ENCODE measurements around the gene FLAD1. TPM values are rescaled to one million over a fixed set of nuclear protein-coding genes. Genes with fewer than 3 reads are reported as not detected.
A peak's percentile ranks its signal among the peaks of the same experiment; 100 is the strongest.

FLAD1 gene
- total RNA-seq, 1 experiment from 2014 or later: 72.8 TPM

- H3K4me3 ChIP-seq (ENCODE audit: low read depth in 2 of 2, low read length in 2 of 2): no peak overlapping the region
- in situ Hi-C loops (cut with HindIII; ENCODE audit: low pct_unique_long_range_greater_than_20kb, low sequenced_read_pairs): no loop called here
- intact Hi-C loops (cut with micrococcal nuclease; ENCODE audit: unreplicated experiment): no loop called here
- DNase-seq (ENCODE audit: low read depth, low spot score): no peak
- POLR2A ChIA-PET: interaction anchor here (0.6 kb wide), 1 partner anchor 66 kb away, joined by 3 read pairs; no protein-coding TSS in a partner anchor
- no peaks in the 10 kb centered on the region for H3K36me3 ChIP-seq (ENCODE audit: control insufficient read depth, insufficient read depth, low read length)
- BruUV-seq (replicated peaks): no TSS peak
- H3K27ac ChIP-seq (ENCODE audit: low read length): no peak overlapping the region
- no peak for ATAC-seq
- TF ChIP-seq, protein P1, sequence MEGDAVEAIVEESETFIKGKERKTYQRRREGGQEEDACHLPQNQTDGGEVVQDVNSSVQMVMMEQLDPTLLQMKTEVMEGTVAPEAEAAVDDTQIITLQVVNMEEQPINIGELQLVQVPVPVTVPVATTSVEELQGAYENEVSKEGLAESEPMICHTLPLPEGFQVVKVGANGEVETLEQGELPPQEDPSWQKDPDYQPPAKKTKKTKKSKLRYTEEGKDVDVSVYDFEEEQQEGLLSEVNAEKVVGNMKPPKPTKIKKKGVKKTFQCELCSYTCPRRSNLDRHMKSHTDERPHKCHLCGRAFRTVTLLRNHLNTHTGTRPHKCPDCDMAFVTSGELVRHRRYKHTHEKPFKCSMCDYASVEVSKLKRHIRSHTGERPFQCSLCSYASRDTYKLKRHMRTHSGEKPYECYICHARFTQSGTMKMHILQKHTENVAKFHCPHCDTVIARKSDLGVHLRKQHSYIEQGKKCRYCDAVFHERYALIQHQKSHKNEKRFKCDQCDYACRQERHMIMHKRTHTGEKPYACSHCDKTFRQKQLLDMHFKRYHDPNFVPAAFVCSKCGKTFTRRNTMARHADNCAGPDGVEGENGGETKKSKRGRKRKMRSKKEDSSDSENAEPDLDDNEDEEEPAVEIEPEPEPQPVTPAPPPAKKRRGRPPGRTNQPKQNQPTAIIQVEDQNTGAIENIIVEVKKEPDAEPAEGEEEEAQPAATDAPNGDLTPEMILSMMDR (IDR thresholded peaks at IDR 0.05): no peak
- TF ChIP-seq REST (IDR thresholded peaks at IDR 0.05; ENCODE audit: insufficient read depth in 1 of 2, low read depth in 2 of 2, low read length in 1 of 2): no peak
- TF ChIP-seq SIN3A (IDR thresholded peaks at IDR 0.05; ENCODE audit: borderline replicate concordance, insufficient read depth, low read depth, low read length): no peak
- TF ChIP-seq POLR2AphosphoS5 (IDR thresholded peaks at IDR 0.05; ENCODE audit: low read depth, low read length): no peak
- no peak for TF ChIP-seq TCF7L2 (IDR thresholded peaks at IDR 0.05; ENCODE audit: low read depth, low read length)
- CTCF ChIA-PET: interaction anchor here (0.6 to 1.7 kb wide), 5 partner anchors 22 to 385 kb away, joined by 3 to 9 read pairs (median 3); no protein-coding TSS in a partner anchor
- H3K27me3 ChIP-seq (ENCODE audit: control insufficient read depth, insufficient read depth, low read length): no peaks in the 10 kb centered on the region
- peaks cover 6% of the 10 kb centered on the region; the same call in 1 of the 2 replicates for H3K4me1 ChIP-seq (ENCODE audit: control insufficient read depth, insufficient read depth, low read length)
- H3K9me3 ChIP-seq (ENCODE audit: control insufficient read depth, insufficient read depth, low read depth, low read length): no peaks in the 10 kb centered on the region
Observed at GRCh38 chr1:154944401-154945159, 38.6 kb upstream of the FLAD1 start.

DNA sequence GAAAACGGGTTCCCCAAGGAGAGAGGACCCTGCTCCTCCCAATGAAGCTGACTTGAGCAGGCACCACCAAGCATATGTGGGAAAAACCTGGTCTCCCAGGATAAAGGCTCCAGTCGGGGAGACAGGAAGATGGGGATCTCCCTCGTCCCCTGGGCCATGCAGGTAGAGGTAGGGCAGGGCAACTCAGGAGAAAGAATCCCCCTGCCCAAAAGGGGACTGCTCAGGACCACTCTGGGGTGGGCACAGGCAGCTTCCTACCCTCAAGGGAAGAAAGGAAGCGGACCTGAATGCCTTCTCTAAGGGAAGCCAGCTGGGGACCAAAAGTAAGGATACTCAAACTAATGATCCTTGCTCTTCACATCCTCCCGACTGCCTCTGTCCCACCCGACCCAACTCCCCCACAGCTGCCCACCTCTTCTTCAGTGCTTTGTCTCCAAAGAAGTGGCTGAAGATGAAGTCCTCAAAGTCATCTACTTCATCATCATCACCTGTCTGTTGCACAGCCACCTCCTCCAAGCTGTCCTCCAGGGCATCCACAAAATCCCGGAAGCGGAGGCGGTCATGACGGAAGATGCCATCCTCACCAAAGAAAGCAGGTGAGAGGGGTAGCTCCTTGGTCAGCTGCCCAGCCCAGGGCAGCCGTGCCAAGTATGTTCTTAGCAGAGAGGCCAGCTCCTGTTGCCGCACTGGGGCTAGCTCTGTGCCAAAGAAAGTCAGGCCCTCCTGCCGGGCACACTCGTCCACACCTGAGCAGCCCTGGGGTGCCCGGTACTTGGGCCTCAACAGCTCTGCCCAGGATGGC lies 37.8 kb upstream of the FLAD1 start:
- TSS peak; percentile 93 for BruUV-seq (replicated peaks)
- H3K27me3 ChIP-seq (ENCODE audit: control insufficient read depth, insufficient read depth, low read length): no peaks in the 10 kb centered on the region
- POLR2A ChIA-PET: no interaction called here

More for the DNA sequence above, 37.8 kb upstream of the FLAD1 start:
- H3K4me3 ChIP-seq (ENCODE audit: low read depth in 2 of 2, low read length in 2 of 2): no peak overlapping the region
- DNase-seq (ENCODE audit: low read depth, low spot score) (no peak), ATAC-seq (no peak)
- no peaks in the 10 kb centered on the region for H3K36me3 ChIP-seq (ENCODE audit: control insufficient read depth, insufficient read depth, low read length)
- in situ Hi-C loops (cut with HindIII; ENCODE audit: low pct_unique_long_range_greater_than_20kb, low sequenced_read_pairs) (no loop called here), intact Hi-C loops (cut with micrococcal nuclease; ENCODE audit: unreplicated experiment) (no loop called here)
- H3K27ac ChIP-seq (ENCODE audit: low read length): no peak overlapping the region
- peaks cover 6% of the 10 kb centered on the region; the same call in 1 of the 2 replicates for H3K4me1 ChIP-seq (ENCODE audit: control insufficient read depth, insufficient read depth, low read length)
- CTCF ChIA-PET: interaction anchor here (0.5 to 0.6 kb wide), 3 partner anchors 36 to 82 kb away, joined by 3 to 4 read pairs (median 3); no protein-coding TSS in a partner anchor
- no peaks in the 10 kb centered on the region for H3K9me3 ChIP-seq (ENCODE audit: control insufficient read depth, insufficient read depth, low read depth, low read length)
- TF ChIP-seq, protein P1 (IDR thresholded peaks at IDR 0.05): no peak
- TF ChIP-seq POLR2AphosphoS5 (IDR thresholded peaks at IDR 0.05; ENCODE audit: low read depth, low read length) (no peak), TCF7L2 (IDR thresholded peaks at IDR 0.05; ENCODE audit: low read depth, low read length) (no peak)

Data from Panc1 (cell line).